ENCODE results near the gene USP49. TPM values are rescaled to one million over a fixed set of nuclear protein-coding genes. Genes with fewer than 3 reads are reported as not detected.
"Not testable (repeated sequence)": the region's sequence is repeated elsewhere in the genome, so short reads cannot be mapped to it uniquely, and the experiment has no call there.

The USP49 gene
- total RNA-seq, 4 donors from 2014 or later = 2.9 to 17.1 (median 4.1) TPM

- Histone ChIP-seq H3K27ac (no peak overlapping the region), H3K9me3 (no peaks in the 10 kb centered on the region), H3K36me3 (no peaks in the 10 kb centered on the region), H3K27me3 (no peaks in the 10 kb centered on the region), H3K4me3 (no peak overlapping the region), H3K4me1 (no peaks in the 10 kb centered on the region)
- TF ChIP-seq EP300 (IDR thresholded peaks at IDR 0.05) (no peak), POLR2AphosphoS5 (IDR thresholded peaks at IDR 0.05) (no peak), POLR2A (IDR thresholded peaks at IDR 0.05) (no peak)
- TF ChIP-seq, protein P1, sequence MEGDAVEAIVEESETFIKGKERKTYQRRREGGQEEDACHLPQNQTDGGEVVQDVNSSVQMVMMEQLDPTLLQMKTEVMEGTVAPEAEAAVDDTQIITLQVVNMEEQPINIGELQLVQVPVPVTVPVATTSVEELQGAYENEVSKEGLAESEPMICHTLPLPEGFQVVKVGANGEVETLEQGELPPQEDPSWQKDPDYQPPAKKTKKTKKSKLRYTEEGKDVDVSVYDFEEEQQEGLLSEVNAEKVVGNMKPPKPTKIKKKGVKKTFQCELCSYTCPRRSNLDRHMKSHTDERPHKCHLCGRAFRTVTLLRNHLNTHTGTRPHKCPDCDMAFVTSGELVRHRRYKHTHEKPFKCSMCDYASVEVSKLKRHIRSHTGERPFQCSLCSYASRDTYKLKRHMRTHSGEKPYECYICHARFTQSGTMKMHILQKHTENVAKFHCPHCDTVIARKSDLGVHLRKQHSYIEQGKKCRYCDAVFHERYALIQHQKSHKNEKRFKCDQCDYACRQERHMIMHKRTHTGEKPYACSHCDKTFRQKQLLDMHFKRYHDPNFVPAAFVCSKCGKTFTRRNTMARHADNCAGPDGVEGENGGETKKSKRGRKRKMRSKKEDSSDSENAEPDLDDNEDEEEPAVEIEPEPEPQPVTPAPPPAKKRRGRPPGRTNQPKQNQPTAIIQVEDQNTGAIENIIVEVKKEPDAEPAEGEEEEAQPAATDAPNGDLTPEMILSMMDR (IDR thresholded peaks at IDR 0.05) = no peak
- 100% methylated on average over 1 of the region's 1 CpG for WGBS
- no peak for DNase-seq (ENCODE audit: low spot score in 2 of 2)
Observed at GRCh38 chr6:41815587-41815986, 79.6 kb downstream of the USP49 start.

DNA sequence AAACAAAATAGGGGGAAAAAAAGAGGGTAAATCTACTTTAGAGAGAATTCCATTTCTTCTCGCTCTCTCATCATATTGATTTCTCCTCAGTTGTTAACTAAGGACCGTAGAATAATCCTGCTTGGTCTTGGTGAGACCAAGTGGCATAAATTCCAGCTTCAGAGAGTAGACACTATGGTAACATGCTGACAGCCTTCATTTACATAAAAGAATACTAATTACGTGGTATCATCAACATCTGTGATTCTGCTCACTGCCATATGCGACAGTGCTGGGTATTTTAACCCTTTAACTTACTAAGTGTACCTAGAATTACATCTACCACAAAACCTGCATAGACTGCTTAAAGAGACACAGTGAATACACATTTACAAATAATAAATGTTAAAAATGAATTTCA, 80.5 kb downstream of the USP49 start:
- Histone ChIP-seq H3K9me3 (no peaks in the 10 kb centered on the region), H3K4me1 (no peaks in the 10 kb centered on the region), H3K4me3 (no peak overlapping the region), H3K27me3 (no peaks in the 10 kb centered on the region), H3K36me3 (no peaks in the 10 kb centered on the region), H3K27ac (no peak overlapping the region)
- DNase-seq (ENCODE audit: low spot score in 2 of 2) = no peak
- TF ChIP-seq POLR2A (IDR thresholded peaks at IDR 0.05) = no peak
- TF ChIP-seq EP300 (IDR thresholded peaks at IDR 0.05) = no peak
- no peak for TF ChIP-seq POLR2AphosphoS5 (IDR thresholded peaks at IDR 0.05)
- 65% methylated on average over 4 of the region's 4 CpGs for WGBS

GRCh38 chr6:41813956-41814355, 81.2 kb downstream of the USP49 start:
- no peak for TF ChIP-seq EP300 (IDR thresholded peaks at IDR 0.05)
- no peak for TF ChIP-seq POLR2AphosphoS5 (IDR thresholded peaks at IDR 0.05)
- TF ChIP-seq, protein P1 (IDR thresholded peaks at IDR 0.05) = no peak
- no peak for TF ChIP-seq POLR2A (IDR thresholded peaks at IDR 0.05)
- H3K27ac ChIP-seq = no peak overlapping the region
- no peaks in the 10 kb centered on the region for H3K36me3 ChIP-seq
- 86% methylated on average over 2 of the region's 2 CpGs for WGBS
- H3K9me3 ChIP-seq = no peaks in the 10 kb centered on the region
- H3K4me1 ChIP-seq = no peaks in the 10 kb centered on the region
- no peak for DNase-seq (ENCODE audit: low spot score in 2 of 2)
- H3K27me3 ChIP-seq = no peaks in the 10 kb centered on the region
- no peak overlapping the region for H3K4me3 ChIP-seq

DNA sequence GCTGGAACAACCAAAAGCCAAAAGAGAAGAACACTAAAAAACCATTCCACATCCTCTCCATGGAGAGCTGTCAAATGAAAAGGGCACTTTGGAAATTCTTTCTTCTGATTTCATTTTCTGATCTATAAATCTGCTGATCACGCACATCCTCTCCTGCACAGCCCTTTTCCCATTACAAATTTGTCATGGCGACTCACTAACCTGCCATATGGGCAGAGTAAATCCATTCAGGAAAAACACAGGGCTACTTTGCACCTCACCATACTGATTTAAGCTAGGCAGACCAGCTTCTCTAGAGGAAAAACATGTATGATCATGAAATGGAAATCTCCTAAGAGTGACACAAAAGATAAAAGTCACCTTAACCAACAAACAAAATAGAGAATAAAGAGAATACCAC, 81.7 kb downstream of the USP49 start:
- no peak overlapping the region for H3K27ac ChIP-seq
- TF ChIP-seq POLR2A (IDR thresholded peaks at IDR 0.05) (no peak), POLR2AphosphoS5 (IDR thresholded peaks at IDR 0.05) (no peak), EP300 (IDR thresholded peaks at IDR 0.05) (no peak)
- TF ChIP-seq, protein P1 (IDR thresholded peaks at IDR 0.05) = no peak
- no peaks in the 10 kb centered on the region for H3K9me3 ChIP-seq
- H3K4me3 ChIP-seq = no peak overlapping the region
- H3K4me1 ChIP-seq = no peaks in the 10 kb centered on the region
- H3K27me3 ChIP-seq = no peaks in the 10 kb centered on the region
- H3K36me3 ChIP-seq = no peaks in the 10 kb centered on the region
- WGBS = 84% methylated on average over 2 of the region's 2 CpGs
- DNase-seq (ENCODE audit: low spot score in 2 of 2) = no peak

DNA sequence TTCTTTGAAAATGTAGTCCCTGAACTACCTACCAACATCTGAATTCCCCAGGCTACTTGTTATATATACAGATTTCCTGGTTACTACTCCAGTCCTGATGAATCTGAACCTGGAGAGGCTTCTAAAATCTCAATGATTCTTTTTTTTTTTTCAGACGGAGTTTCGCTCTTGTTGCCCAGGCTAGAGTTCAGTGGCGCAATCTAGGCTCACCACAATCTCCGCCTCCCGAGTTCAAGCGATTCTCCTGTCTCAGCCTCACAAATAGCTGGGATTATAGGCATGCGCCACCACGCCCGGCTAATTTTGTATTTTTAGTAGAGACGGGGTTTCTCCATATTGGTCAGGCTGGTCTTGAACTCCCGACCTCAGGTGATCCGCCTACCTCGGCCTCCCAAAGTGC, 83.2 kb downstream of the USP49 start:
- not testable (repeated sequence) for H3K36me3 ChIP-seq; H3K4me1 ChIP-seq; H3K27me3 ChIP-seq; H3K27ac ChIP-seq; H3K9me3 ChIP-seq; DNase-seq (ENCODE audit: low spot score in 2 of 2); H3K4me3 ChIP-seq
- WGBS = 92% methylated on average over 13 of the region's 13 CpGs

DNA sequence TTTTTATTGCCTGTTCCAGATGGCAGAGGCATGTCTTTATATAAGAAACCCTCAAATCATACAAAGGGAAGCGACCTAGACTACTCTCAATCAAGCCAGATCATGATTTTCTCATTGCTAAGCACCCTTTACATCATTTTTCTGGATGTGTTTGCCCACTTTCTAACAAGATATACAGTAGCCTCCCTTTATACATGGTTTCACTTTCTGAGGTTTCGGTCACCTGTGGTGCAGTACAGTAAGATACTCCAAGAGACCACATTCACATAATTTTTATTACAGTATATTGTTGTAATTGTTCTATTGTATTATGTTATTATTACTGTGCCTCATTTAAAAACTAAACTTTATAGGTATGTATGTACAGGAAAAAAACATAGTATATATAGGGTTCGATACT, 84.1 kb downstream of the USP49 start:
- Histone ChIP-seq H3K27ac (no peak overlapping the region), H3K4me3 (no peak overlapping the region), H3K36me3 (peaks cover 4% of the 10 kb centered on the region), H3K27me3 (no peaks in the 10 kb centered on the region), H3K9me3 (no peaks in the 10 kb centered on the region), H3K4me1 (no peaks in the 10 kb centered on the region)
- TF ChIP-seq, protein P1 (IDR thresholded peaks at IDR 0.05) = no peak
- TF ChIP-seq EP300 (IDR thresholded peaks at IDR 0.05) = no peak
- no peak for TF ChIP-seq POLR2AphosphoS5 (IDR thresholded peaks at IDR 0.05)
- no peak for TF ChIP-seq POLR2A (IDR thresholded peaks at IDR 0.05)
- DNase-seq (ENCODE audit: low spot score in 2 of 2) = no peak
- WGBS = 89% methylated on average over 3 of the region's 3 CpGs
